GM21717 (cell line): Measurements from ENCODE around the gene MYO10.
"Not testable (repeated sequence)": the region's sequence is repeated elsewhere in the genome, so short reads cannot be mapped to it uniquely, and the experiment has no call there.

Experiments
- ATAC-seq: cut with Tn5 transposase; IDR thresholded peaks from one replicate; pipeline ENCODE4 v1.9.1; 2021; ENCODE audit warnings: mild to moderate bottlenecking, moderate library complexity; ENCODE audit not compliant: unreplicated experiment

MYO10 gene

GRCh38 chr5:16791036-16791705 is 144.9 kb downstream of the MYO10 start:
- ATAC-seq: no peak

- ATAC-seq: no peak
Measured at GRCh38 chr5:16788957-16789356, 147.1 kb downstream of the MYO10 start.

- ATAC-seq: no peak
Measured at GRCh38 chr5:16787278-16787677, 148.8 kb downstream of the MYO10 start.

GRCh38 chr5:16784843-16785791 is 151.0 kb downstream of the MYO10 start:
- peak; percentile 97 for ATAC-seq

- no peak for ATAC-seq
Measured at GRCh38 chr5:16784088-16784487, 152.0 kb downstream of the MYO10 start.

GRCh38 chr5:16781828-16782626 is 154.1 kb downstream of the MYO10 start:
- no peak for ATAC-seq

- no peak for ATAC-seq
Measured at GRCh38 chr5:16780325-16780724, 155.8 kb downstream of the MYO10 start.

GRCh38 chr5:16777432-16777831 is 158.7 kb downstream of the MYO10 start:
- no peak for ATAC-seq

GRCh38 chr5:16776611-16777251 is 159.4 kb downstream of the MYO10 start:
- no peak for ATAC-seq

- no peak for ATAC-seq
Measured at GRCh38 chr5:16774806-16775205, 161.3 kb downstream of the MYO10 start.

- ATAC-seq: no peak
Measured at GRCh38 chr5:16773991-16774390, 162.1 kb downstream of the MYO10 start.

GRCh38 chr5:16772556-16772955 is 163.5 kb downstream of the MYO10 start:
- ATAC-seq: no peak

GRCh38 chr5:16768184-16768583 is 167.9 kb downstream of the MYO10 start:
- no peak for ATAC-seq

- no peak for ATAC-seq
Measured at GRCh38 chr5:16763211-16763610, 172.9 kb downstream of the MYO10 start.

- ATAC-seq: no peak
Measured at GRCh38 chr5:16759147-16759773, 176.8 kb downstream of the MYO10 start.

GRCh38 chr5:16757989-16758501 is 178.0 kb downstream of the MYO10 start:
- ATAC-seq: no peak

GRCh38 chr5:16757577-16757976 is 178.5 kb downstream of the MYO10 start:
- ATAC-seq: not testable (repeated sequence)

- no peak for ATAC-seq
Measured at GRCh38 chr5:16757146-16757545, 178.9 kb downstream of the MYO10 start.

GRCh38 chr5:16756692-16757091 is 179.4 kb downstream of the MYO10 start:
- ATAC-seq: no peak

- ATAC-seq: no peak
Measured at GRCh38 chr5:16755641-16756040, 180.4 kb downstream of the MYO10 start.
